GM04503 (cell line): Measurements from ENCODE around the gene FBXL20.
"Not testable (repeated sequence)": the region's sequence is repeated elsewhere in the genome, so short reads cannot be mapped to it uniquely, and the experiment has no call there.

ENCODE experiments used
- DNase-seq: peaks from one replicate; pipeline ENCODE4 v3.0.0-alpha.2; 2012; ENCODE audit warnings: low read depth

FBXL20 gene

GRCh38 chr17:39332092-39332491 is 69.3 kb downstream of the FBXL20 start:
- DNase-seq = no peak

GRCh38 chr17:39328815-39329214 is 72.6 kb downstream of the FBXL20 start:
- DNase-seq = no peak

- DNase-seq = no peak
These were observed 74.3 kb downstream of the FBXL20 start for GRCh38 chr17:39327109-39327508.

GRCh38 chr17:39325528-39326240 is 75.7 kb downstream of the FBXL20 start:
- DNase-seq = no peak

- DNase-seq = no peak
These were observed 82.8 kb downstream of the FBXL20 start for GRCh38 chr17:39318636-39319035.

GRCh38 chr17:39306509-39307212 is 94.8 kb downstream of the FBXL20 start:
- peak; percentile 2 for DNase-seq

GRCh38 chr17:39305978-39306377 is 95.4 kb downstream of the FBXL20 start:
- no peak for DNase-seq

- no peak for DNase-seq
These were observed 97.2 kb downstream of the FBXL20 start for GRCh38 chr17:39304188-39304587.

- DNase-seq = no peak
These were observed 107.4 kb downstream of the FBXL20 start for GRCh38 chr17:39294060-39294459.

GRCh38 chr17:39292546-39292945 is 108.9 kb downstream of the FBXL20 start:
- DNase-seq = not testable (repeated sequence)

GRCh38 chr17:39286513-39286912 is 114.9 kb downstream of the FBXL20 start:
- not testable (repeated sequence) for DNase-seq

GRCh38 chr17:39284685-39285084 is 116.7 kb downstream of the FBXL20 start:
- no peak for DNase-seq

- no peak for DNase-seq
These were observed 117.5 kb downstream of the FBXL20 start for GRCh38 chr17:39283896-39284295.

GRCh38 chr17:39283098-39283497 is 118.3 kb downstream of the FBXL20 start:
- no peak for DNase-seq

GRCh38 chr17:39281806-39282205 is 119.6 kb downstream of the FBXL20 start:
- no peak for DNase-seq

GRCh38 chr17:39278246-39278645 is 123.2 kb downstream of the FBXL20 start:
- DNase-seq = not testable (repeated sequence)

- DNase-seq = no peak
These were observed 124.3 kb downstream of the FBXL20 start for GRCh38 chr17:39277110-39277509.

GRCh38 chr17:39276113-39276512 is 125.3 kb downstream of the FBXL20 start:
- DNase-seq = no peak

- peak; percentile 19 for DNase-seq
These were observed 129.9 kb downstream of the FBXL20 start for GRCh38 chr17:39271546-39271945.

GRCh38 chr17:39270923-39271322 is 130.5 kb downstream of the FBXL20 start:
- DNase-seq = peak; percentile 46

- DNase-seq = no peak
These were observed 137.3 kb downstream of the FBXL20 start for GRCh38 chr17:39264119-39264518.

- no peak for DNase-seq
These were observed 140.1 kb downstream of the FBXL20 start for GRCh38 chr17:39261286-39261685.

GRCh38 chr17:39252788-39253460 is 148.5 kb downstream of the FBXL20 start:
- no peak for DNase-seq
